LNCaP clone FGC (cell line): ENCODE measurements around the gene PHLDB2.

ENCODE experiments used
- DNase-seq: peaks from one replicate; pipeline ENCODE4 v3.0.0-alpha.2; 2011; ENCODE audit warnings: low read depth
- H3K4me3 ChIP-seq: 2 replicates; pipeline ENCODE4 v1.5.1; 2011; ENCODE audit warnings: mild to moderate bottlenecking, low read depth, low read length, control low read depth
- CTCF ChIP-seq: IDR thresholded peaks from 2 replicates; pipeline ENCODE4 v1.5.1; 2012; ENCODE audit warnings: mild to moderate bottlenecking; ENCODE audit not compliant: control insufficient read depth, insufficient read depth; ENCODE audit errors: extremely low read depth

Gene PHLDB2

GRCh38 chr3:111828530-111828929 lies 30.5 kb upstream of the PHLDB2 start:
- TF ChIP-seq CTCF = no peak
- no peak for DNase-seq
- H3K4me3 ChIP-seq = no peak overlapping the region

GRCh38 chr3:111829023-111829422 lies 30.0 kb upstream of the PHLDB2 start:
- no peak for DNase-seq
- TF ChIP-seq CTCF = no peak
- no peak overlapping the region for H3K4me3 ChIP-seq

- TF ChIP-seq CTCF = no peak
- DNase-seq = no peak
- no peak overlapping the region for H3K4me3 ChIP-seq
Measured at GRCh38 chr3:111831840-111832239, 27.2 kb upstream of the PHLDB2 start.

- no peak for DNase-seq
- no peak for TF ChIP-seq CTCF
- no peak overlapping the region for H3K4me3 ChIP-seq
Measured at GRCh38 chr3:111837112-111837511, 22.0 kb upstream of the PHLDB2 start.

GRCh38 chr3:111838133-111838532 lies 20.9 kb upstream of the PHLDB2 start:
- no peak overlapping the region for H3K4me3 ChIP-seq
- TF ChIP-seq CTCF = no peak
- DNase-seq = no peak

GRCh38 chr3:111846039-111846438 lies 13.0 kb upstream of the PHLDB2 start:
- DNase-seq = no peak
- TF ChIP-seq CTCF = no peak

GRCh38 chr3:111846717-111847116 lies 12.3 kb upstream of the PHLDB2 start:
- DNase-seq = no peak
- H3K4me3 ChIP-seq = no peak overlapping the region
- no peak for TF ChIP-seq CTCF

More at GRCh38 chr3:111846039-111846438, 13.0 kb upstream of the PHLDB2 start:
- H3K4me3 ChIP-seq = no peak overlapping the region
